Skeletal muscle cell (primary cell): ENCODE measurements around the gene OTX1.

Experiments used
- DNase-seq: peaks from one replicate; pipeline ENCODE4 v3.0.0-alpha.2; 2010; ENCODE audit warnings: low read depth
- H3K4me3 ChIP-seq: 2 replicates; pipeline ENCODE4 v1.5.1; 2011; ENCODE audit warnings: low read depth, mild to moderate bottlenecking, control low read depth, low read length, moderate library complexity

OTX1 gene

GRCh38 chr2:63092857-63093256 is 42.2 kb downstream of the OTX1 start:
- no peak overlapping the region for H3K4me3 ChIP-seq
- DNase-seq: no peak

- no peak overlapping the region for H3K4me3 ChIP-seq
- no peak for DNase-seq
Measured at GRCh38 chr2:63093502-63093901, 42.9 kb downstream of the OTX1 start.

GRCh38 chr2:63096491-63096890 is 45.9 kb downstream of the OTX1 start:
- DNase-seq: no peak

GRCh38 chr2:63099032-63099431 is 48.4 kb downstream of the OTX1 start:
- no peak for DNase-seq
- H3K4me3 ChIP-seq: no peak overlapping the region

More at GRCh38 chr2:63096491-63096890, 45.9 kb downstream of the OTX1 start:
- H3K4me3 ChIP-seq: no peak overlapping the region

GRCh38 chr2:63101954-63102353 is 51.3 kb downstream of the OTX1 start:
- DNase-seq: no peak
- no peak overlapping the region for H3K4me3 ChIP-seq

- DNase-seq: no peak
- no peak overlapping the region for H3K4me3 ChIP-seq
Measured at GRCh38 chr2:63104482-63104881, 53.9 kb downstream of the OTX1 start.
